ENCODE measurements around the gene FRMD4B. TPM values are rescaled to one million over a fixed set of nuclear protein-coding genes. Genes with fewer than 3 reads are reported as not detected.
A peak's percentile ranks its signal among the peaks of the same experiment; 100 is the strongest.

Gene FRMD4B
- total and polyA plus RNA-seq, 9 donors = 4.2 to 42.0 (median 16.3) TPM

DNA sequence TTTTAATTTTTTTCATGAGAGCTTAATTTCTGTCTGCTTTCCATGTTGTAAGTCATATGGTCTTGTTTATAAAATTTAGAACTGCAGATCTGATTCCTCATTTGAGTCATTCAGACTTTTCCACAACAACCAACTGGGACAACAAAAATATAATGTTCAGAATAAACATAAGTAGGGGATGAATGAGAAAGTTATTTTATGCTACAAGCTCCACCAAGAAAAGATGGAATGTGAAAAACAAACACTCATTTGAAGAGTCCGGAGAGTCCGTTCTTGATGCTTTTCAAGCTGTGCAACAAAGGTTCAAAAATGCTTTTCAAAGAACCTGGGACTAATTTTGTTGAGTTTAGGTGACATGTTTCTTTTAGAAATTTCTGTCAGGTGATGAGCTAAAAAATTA lies 9.2 kb downstream of the FRMD4B start:
- 81 to 93% (median 90%) methylated on average over 2 of the region's 2 CpGs for WGBS, 3 donors
- Histone ChIP-seq H3K27me3 (no peaks in the 10 kb centered on the region), H3K4me1 (ENCODE audit: insufficient read depth) (no peaks in the 10 kb centered on the region), H3K36me3 (no peaks in the 10 kb centered on the region), H3K4me3 (no peak overlapping the region), H3K27ac (no peak overlapping the region), H3K9me3 (no peaks in the 10 kb centered on the region)
- no peak for DNase-seq
- TF ChIP-seq POLR2A (IDR thresholded peaks at IDR 0.05) (no peak), CTCF (IDR thresholded peaks at IDR 0.05) (no peak), EP300 (IDR thresholded peaks at IDR 0.05) (no peak)
- intact Hi-C loops (cut with DNase I) = no loop called here

- 92 to 96% (median 95%) methylated on average over 5 of the region's 5 CpGs for WGBS, 3 donors
- H3K27me3 ChIP-seq = no peaks in the 10 kb centered on the region
- no peak overlapping the region for H3K27ac ChIP-seq
- intact Hi-C loops (cut with DNase I) = no loop called here
- no peaks in the 10 kb centered on the region for H3K36me3 ChIP-seq
- no peak overlapping the region for H3K4me3 ChIP-seq
- DNase-seq = no peak
- no peaks in the 10 kb centered on the region for H3K9me3 ChIP-seq
- TF ChIP-seq EP300 (IDR thresholded peaks at IDR 0.05) (no peak), POLR2A (IDR thresholded peaks at IDR 0.05) (no peak), CTCF (IDR thresholded peaks at IDR 0.05) (no peak)
- H3K4me1 ChIP-seq (ENCODE audit: insufficient read depth) = peaks cover 4% of the 10 kb centered on the region
Observed at GRCh38 chr3:69371816-69372215, 14.1 kb downstream of the FRMD4B start.

GRCh38 chr3:69370901-69371301 lies 15.0 kb downstream of the FRMD4B start:
- H3K4me3 ChIP-seq = no peak overlapping the region
- H3K9me3 ChIP-seq = no peaks in the 10 kb centered on the region
- H3K27me3 ChIP-seq = no peaks in the 10 kb centered on the region
- no peak overlapping the region for H3K27ac ChIP-seq
- no peak for TF ChIP-seq CTCF (IDR thresholded peaks at IDR 0.05)
- no peak for TF ChIP-seq EP300 (IDR thresholded peaks at IDR 0.05)
- TF ChIP-seq POLR2A (IDR thresholded peaks at IDR 0.05) = no peak
- DNase-seq = no peak
- H3K36me3 ChIP-seq = no peaks in the 10 kb centered on the region
- intact Hi-C loops (cut with DNase I) = no loop called here
- WGBS, 3 donors = 72 to 87% (median 75%) methylated on average over 2 of the region's 2 CpGs
- peaks cover 4% of the 10 kb centered on the region for H3K4me1 ChIP-seq (ENCODE audit: insufficient read depth)

- intact Hi-C loops (cut with DNase I) = no loop called here
- H3K9me3 ChIP-seq = no peaks in the 10 kb centered on the region
- WGBS, 3 donors = 31 to 51% (median 36%) methylated on average over 17 of the region's 17 CpGs
- H3K27me3 ChIP-seq = no peaks in the 10 kb centered on the region
- H3K27ac ChIP-seq = no peak overlapping the region
- TF ChIP-seq CTCF (IDR thresholded peaks at IDR 0.05) = no peak
- peaks cover 4% of the 10 kb centered on the region for H3K4me1 ChIP-seq (ENCODE audit: insufficient read depth)
- no peaks in the 10 kb centered on the region for H3K36me3 ChIP-seq
- no peak overlapping the region for H3K4me3 ChIP-seq
- DNase-seq = peak in 3 of 5 donors; percentile 16 to 42 (median 29)
Observed at GRCh38 chr3:69370156-69370883, 15.6 kb downstream of the FRMD4B start.

Data from ovary (tissue), 9 donors.